Colon (tissue), 2 donors: ENCODE measurements around the gene CEP95.

Experiments
- FAIRE-seq: peaks from 2 replicates; lab custom pipeline; 2012; peaks lifted over from hg19 to GRCh38; lab: Jason Lieb, UNC
- donor health status: control.
- donor health status: control.

The CEP95 gene

GRCh38 chr17:64520359-64520758 lies 13.6 kb downstream of the CEP95 start:
- no peak for FAIRE-seq

DNA sequence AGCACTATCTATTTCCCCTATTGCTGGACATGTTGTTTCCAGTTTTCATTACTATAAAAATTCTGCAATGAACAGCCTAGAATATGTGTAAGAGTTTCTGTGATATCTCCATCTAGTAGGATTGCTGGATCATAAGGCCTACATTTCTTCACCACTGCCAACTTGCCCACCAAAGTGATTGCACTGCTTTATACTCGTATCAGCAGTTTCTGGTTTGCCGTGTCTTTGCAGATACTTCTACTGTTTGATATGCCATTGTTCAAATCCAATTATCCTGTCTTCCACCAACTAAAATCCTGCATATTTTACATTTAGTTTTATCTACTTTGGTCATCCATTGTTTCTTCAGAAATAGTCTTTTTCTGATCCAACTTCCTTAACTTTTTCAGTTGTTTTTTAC lies 21.1 kb downstream of the CEP95 start:
- FAIRE-seq, result no peak

GRCh38 chr17:64529221-64529620 lies 22.4 kb downstream of the CEP95 start:
- no peak for FAIRE-seq

DNA sequence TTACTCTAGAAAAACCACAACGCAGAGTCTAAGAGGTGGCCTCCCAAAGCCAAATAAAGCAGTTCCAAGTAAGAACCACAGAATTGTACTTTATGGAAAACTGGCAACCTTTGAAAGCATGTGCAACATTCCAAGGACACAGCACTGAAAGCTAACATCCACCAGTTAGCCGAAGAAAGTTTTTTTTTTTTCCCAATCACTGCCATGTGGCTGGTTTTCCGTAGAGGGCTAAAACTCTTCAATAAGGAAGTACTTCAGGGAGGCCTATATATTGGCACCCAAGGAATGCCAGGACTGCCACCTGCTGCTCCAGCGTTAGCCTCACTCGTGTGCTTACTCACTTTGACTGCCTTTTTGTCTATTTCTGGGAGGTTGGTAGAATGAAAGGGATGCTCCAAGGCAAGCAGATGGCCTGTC lies 25.2 kb downstream of the CEP95 start:
- FAIRE-seq, result no peak

DNA sequence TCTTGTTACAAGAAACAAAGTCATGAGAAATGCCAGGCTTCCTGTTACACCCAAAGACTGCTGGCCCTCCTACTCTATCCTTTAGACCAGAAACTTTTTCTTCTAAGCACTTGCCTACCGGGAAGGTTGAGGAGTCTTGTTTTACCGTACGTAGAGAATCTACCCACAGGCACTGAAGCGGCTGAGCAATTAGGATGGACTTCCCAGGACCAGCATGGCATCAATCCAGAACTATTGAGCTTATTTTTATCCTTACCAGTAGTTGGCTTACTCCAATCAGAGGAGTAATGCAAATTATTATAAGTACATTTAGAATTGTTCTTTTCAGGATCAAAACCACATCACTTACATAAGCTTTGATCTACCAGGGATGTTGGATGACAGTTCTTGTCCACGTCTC lies 25.6 kb downstream of the CEP95 start:
- FAIRE-seq, result no peak

DNA sequence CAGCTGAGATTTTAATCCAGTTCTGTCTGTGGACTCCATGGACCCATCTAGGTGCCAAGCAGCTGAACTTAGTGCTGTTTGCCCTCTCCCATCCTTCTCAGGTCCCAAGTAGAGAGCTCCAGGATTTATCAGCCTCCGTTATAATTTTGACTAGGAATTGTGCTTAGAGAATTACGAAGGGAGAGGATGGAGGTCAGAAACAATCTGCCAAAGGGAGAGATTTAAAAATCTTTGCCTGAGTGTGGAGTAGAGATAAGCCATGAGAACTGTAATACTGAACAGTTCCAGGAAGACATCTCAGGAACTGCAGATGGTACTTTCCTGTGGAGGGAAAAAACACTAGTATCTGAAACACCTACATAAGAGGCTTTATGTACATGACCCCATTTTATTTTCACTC lies 27.0 kb downstream of the CEP95 start:
- no peak for FAIRE-seq

- no peak for FAIRE-seq
Measured at GRCh38 chr17:64534187-64534586, 27.4 kb downstream of the CEP95 start.

GRCh38 chr17:64535357-64535756 lies 28.6 kb downstream of the CEP95 start:
- FAIRE-seq, result no peak

DNA sequence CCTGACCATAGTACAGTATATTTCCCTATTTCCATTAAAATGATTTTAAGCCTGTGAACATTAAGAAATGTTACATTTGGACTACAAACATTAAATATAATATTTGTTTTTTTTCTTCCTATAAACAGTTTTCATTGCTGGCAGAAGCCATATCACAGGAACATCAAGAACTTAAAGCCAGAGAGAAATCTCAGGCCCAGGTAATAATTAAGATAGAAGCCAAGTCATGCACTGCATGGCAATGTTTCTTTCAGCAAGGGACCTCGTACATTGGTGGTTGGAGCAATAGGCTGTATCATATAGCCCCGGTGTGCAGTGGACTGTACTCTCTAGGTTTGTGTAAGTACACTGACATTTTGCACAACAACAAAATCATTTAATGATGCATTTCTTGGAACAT lies 30.1 kb downstream of the CEP95 start:
- FAIRE-seq, result no peak

- FAIRE-seq, result no peak
Measured at GRCh38 chr17:64537488-64537887, 30.7 kb downstream of the CEP95 start.

GRCh38 chr17:64538508-64539130 lies 31.8 kb downstream of the CEP95 start:
- no peak for FAIRE-seq

GRCh38 chr17:64540118-64540776 lies 33.5 kb downstream of the CEP95 start:
- no peak for FAIRE-seq

- FAIRE-seq, result no peak
Measured at GRCh38 chr17:64544742-64545141, 38.0 kb downstream of the CEP95 start.

DNA sequence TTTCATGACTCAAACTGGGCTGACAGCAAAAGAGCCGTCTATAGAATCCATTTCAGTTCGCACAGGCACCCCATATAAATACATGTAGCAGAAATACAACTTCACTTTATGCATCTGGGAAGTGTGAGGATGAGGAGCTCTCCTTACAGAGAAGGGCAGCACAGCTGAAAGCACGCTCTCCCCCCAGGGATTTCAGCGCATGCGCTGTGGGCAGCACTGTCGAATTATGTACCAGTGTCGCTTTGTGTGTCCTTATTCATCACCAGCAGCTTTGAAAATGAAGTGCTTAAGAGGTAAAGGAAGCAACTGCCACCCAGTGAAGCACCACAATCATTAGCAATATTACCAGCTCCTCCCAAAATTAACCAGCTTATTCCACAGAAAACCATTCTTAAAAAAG lies 39.9 kb downstream of the CEP95 start:
- no peak for FAIRE-seq

GRCh38 chr17:64547319-64547718 lies 40.5 kb downstream of the CEP95 start:
- FAIRE-seq, result no peak

- no peak for FAIRE-seq
Measured at GRCh38 chr17:64551461-64551860, 44.7 kb downstream of the CEP95 start.

- FAIRE-seq, result no peak
Measured at GRCh38 chr17:64554028-64554637, 47.4 kb downstream of the CEP95 start.

DNA sequence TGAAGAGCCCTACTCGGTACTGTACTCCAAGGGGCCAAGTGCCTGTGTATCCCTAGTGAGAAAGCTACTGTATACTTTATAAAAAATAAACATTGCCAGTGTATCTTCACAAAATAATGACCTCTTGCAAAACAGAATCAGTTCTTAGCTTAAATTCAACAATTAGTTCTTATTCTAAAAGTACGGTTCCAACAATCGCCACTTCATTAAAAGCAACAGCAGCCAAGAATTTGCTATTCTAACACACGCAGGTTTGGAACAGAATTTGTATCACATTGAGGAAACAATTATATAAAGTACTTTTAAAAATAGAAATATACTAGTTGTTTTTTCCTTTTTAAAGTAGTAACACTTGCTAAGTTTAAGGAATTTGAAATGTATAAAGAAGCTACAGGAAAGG lies 48.5 kb downstream of the CEP95 start:
- FAIRE-seq, result no peak

DNA sequence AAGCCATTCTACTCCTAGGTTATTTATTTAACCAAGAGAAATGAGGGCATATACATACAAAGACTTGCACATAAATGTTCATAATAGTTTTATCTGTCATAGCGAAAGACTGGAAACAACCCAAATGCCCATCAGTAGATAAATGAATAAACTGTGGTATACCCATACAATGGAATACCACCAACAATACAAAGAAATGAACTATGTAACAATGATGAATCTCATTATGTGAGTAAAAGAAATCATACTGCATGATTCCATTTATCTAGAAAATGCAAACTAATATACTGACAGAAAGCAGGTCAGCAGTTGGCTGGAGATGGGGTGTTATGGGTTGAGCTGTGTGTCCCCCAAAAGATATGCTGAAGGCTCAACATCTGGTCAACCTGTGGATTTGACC lies 57.3 kb downstream of the CEP95 start:
- FAIRE-seq, result no peak

GRCh38 chr17:64565563-64565962 lies 58.8 kb downstream of the CEP95 start:
- FAIRE-seq, result no peak

DNA sequence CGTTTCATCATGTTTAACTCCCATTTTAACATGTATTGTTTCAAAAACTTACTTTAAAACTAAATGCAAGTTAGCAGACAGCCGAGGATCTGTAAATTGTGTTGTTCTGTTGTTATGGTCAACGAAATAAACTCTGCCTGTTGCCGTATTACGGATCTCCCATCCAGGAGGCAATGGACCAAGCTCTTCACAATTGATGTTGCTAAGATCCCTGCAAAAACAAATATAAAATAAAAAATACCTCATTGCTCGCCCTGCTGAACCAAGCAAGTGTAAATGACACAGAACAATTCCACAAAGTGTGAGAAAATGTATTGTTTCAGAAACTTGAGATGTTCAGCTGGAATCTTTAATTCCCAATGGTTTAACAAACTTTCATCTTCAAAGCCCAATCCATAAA lies 65.0 kb downstream of the CEP95 start:
- FAIRE-seq, result no peak

DNA sequence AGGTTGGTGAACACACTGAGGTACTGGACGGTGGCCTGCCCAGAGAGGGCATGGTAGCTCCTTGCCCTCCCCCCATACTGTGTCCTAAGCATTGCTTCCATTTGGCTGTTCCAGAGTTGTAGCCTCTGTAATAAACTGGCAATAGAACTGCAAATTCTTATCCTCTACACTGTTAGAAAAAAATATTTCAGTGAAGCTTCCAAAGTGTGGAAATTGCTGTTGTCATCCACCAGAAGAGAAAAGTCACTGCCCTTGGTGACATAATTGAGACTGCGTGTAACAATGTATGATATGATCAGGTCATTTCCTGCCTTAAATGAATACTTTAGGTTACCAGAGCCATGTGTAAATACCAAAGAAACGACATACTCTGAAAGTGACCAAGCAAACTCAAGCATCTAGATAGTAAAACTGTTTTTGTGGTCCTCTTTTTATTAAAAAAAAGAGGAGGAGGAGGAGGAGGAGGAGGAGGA lies 65.9 kb downstream of the CEP95 start:
- FAIRE-seq, result no peak

DNA sequence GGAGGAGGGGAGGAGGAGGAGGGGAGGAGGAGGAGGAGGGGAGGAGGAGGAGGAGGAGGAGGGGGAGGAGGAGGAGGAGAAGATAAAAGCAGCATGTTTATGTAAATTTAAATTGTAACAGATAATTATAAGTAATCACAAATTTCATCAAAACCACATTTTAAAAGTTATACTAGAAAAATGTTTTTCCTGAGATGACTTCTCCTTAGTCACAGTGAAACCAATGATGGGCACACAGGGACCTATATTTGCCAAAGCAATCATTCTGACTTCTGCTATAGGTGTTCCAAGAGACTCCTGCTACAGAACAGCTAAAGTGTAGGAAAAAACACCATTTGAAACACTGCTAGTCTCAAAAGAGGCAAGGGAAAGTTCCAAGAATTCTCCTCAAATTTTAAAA lies 66.4 kb downstream of the CEP95 start:
- FAIRE-seq, result no peak

GRCh38 chr17:64574646-64575045 lies 67.9 kb downstream of the CEP95 start:
- no peak for FAIRE-seq
